GM12878 (cell line): ENCODE results near the gene KCNJ10. TPM values are rescaled to one million over a fixed set of nuclear protein-coding genes. Genes with fewer than 3 reads are reported as not detected.

ENCODE experiments used
- ATAC-seq: fragments of 200-7000 bp; cut with Tn5 transposase; 3 replicates; pipeline ENCODE4 v1.9.1; 2020; ENCODE audit warnings: mild to moderate bottlenecking, moderate library complexity
- BruUV-seq: library from RNA; stranded (reverse); fragments of 400-500 nt; replicated peaks from 2 replicates; lab custom pipeline; 2021; lab: Mats Ljungman, UMichigan
- CTCF ChIA-PET: fragments of 300-600 bp; sonication (Branson Sonifier 250); formaldehyde crosslinking; extraction: SDS; loops from one replicate; lab custom pipeline; 2021; ENCODE audit warnings: inconsistent platforms; lab: Yijun Ruan, JAX
- POLR2A ChIA-PET: fragments of 350-600 bp; formaldehyde crosslinking; extraction: SDS; loops from one replicate; lab custom pipeline; 2021; ENCODE audit warnings: inconsistent platforms; lab: Charles Lee
- RAD21 ChIA-PET: fragments of 300-600 bp; sonication (Branson Sonifier 250); formaldehyde crosslinking; loops from one replicate; lab custom pipeline; 2023; ENCODE audit warnings: antibody characterized with exemption; ENCODE audit not compliant: unreplicated experiment; lab: Charles Lee
- SMC1A ChIA-PET: fragments of 300-600 bp; sonication (Branson Sonifier 250); formaldehyde crosslinking; loops from one replicate; lab custom pipeline; 2023; ENCODE audit not compliant: unreplicated experiment, uncharacterized antibody; lab: Charles Lee
- DNase-seq: peaks from one replicate; pipeline ENCODE4 v3.0.0-alpha.2; 2011; ENCODE audit warnings: low read depth, low spot score
- FAIRE-seq: peaks from 3 replicates; lab custom pipeline; 2011; peaks lifted over from hg19 to GRCh38; lab: Jason Lieb, UNC
- H2AFZ ChIP-seq: 2 replicates; pipeline ENCODE4 v1.6.0; 2011; ENCODE audit warnings: low read depth, low read length, control low read depth; ENCODE audit not compliant: control insufficient read depth
- H3K27ac ChIP-seq: 2 replicates; pipeline ENCODE4 v1.5.1; 2011; ENCODE audit warnings: control low read depth; ENCODE audit not compliant: control insufficient read depth, insufficient read depth
- H3K27me3 ChIP-seq, 2 experiments: replicated peaks in 1 of 2; 2 replicates each; pipeline versions ENCODE4 v1.6.0 to v1.6.1; 2011; ENCODE audit warnings: low read length in 1 of 2; ENCODE audit not compliant: control insufficient read depth in 2 of 2, insufficient read depth in 2 of 2
- H3K36me3 ChIP-seq, 2 experiments: 2 replicates each; pipeline ENCODE4 v1.5.1; 2011; ENCODE audit warnings: low read length in 1 of 2; ENCODE audit not compliant: control insufficient read depth in 2 of 2, insufficient read depth in 2 of 2
- H3K4me1 ChIP-seq: 2 replicates; pipeline ENCODE4 v1.6.1; 2011; ENCODE audit warnings: mild to moderate bottlenecking, low read length, moderate library complexity, mixed read lengths; ENCODE audit not compliant: control insufficient read depth, insufficient read depth
- H3K4me2 ChIP-seq: 2 replicates; pipeline ENCODE4 v1.6.0; 2011; ENCODE audit warnings: control low read depth; ENCODE audit not compliant: control insufficient read depth, insufficient read depth
- H3K4me3 ChIP-seq: fragments of 200-600 bp; sonication (generic); 2 replicates; pipeline ENCODE4 v1.5.1; 2016
- H3K79me2 ChIP-seq: 2 replicates; pipeline ENCODE4 v1.6.0; 2011; ENCODE audit warnings: low read length; ENCODE audit not compliant: control insufficient read depth, insufficient read depth
- H3K9ac ChIP-seq: 2 replicates; pipeline ENCODE4 v1.8.0; 2011; ENCODE audit warnings: low read length, control low read depth, mixed read lengths; ENCODE audit not compliant: control insufficient read depth, insufficient read depth
- H3K9me3 ChIP-seq: replicated peaks from 3 replicates; pipeline ENCODE4 v1.5.1; 2011; ENCODE audit warnings: mild to moderate bottlenecking, low read length; ENCODE audit not compliant: control insufficient read depth, insufficient read depth
- H4K20me1 ChIP-seq: 2 replicates; pipeline ENCODE4 v1.6.0; 2011; ENCODE audit not compliant: control insufficient read depth, insufficient read depth
- CTCF ChIP-seq, 3 experiments: IDR thresholded peaks in 2 of 3; conservative IDR thresholded peaks in 1 of 3; 2 replicates each; pipeline ENCODE4 v1.5.1; 2011; ENCODE audit warnings: low read depth in 3 of 3, low read length in 3 of 3, mild to moderate bottlenecking in 3 of 3, control low read depth in 2 of 3, moderate library complexity in 2 of 3, inconsistent platforms in 1 of 3, mixed read lengths in 1 of 3; ENCODE audit not compliant: control insufficient read depth in 2 of 3, insufficient read depth in 1 of 3; ENCODE audit errors: extremely low read depth in 1 of 3
- NR2C2 ChIP-seq: IDR thresholded peaks from 2 replicates; pipeline ENCODE4 v1.6.1; 2011; ENCODE audit warnings: borderline replicate concordance, low read depth; ENCODE audit not compliant: control insufficient read depth, insufficient read length
- RAD21 ChIP-seq: IDR thresholded peaks from 2 replicates; pipeline ENCODE4 v1.6.1; 2011; ENCODE audit warnings: mild to moderate bottlenecking, low read depth, low read length, moderate library complexity; ENCODE audit not compliant: insufficient read depth
- SMC3 ChIP-seq: IDR thresholded peaks from 2 replicates; pipeline ENCODE4 v1.6.1; 2011; ENCODE audit warnings: low read length, improper control_type of control experiment, borderline replicate concordance
- YBX1 ChIP-seq: fragments of 450-650 bp; IDR thresholded peaks from 2 replicates; pipeline ENCODE4 v1.6.1; 2016; ENCODE audit warnings: antibody characterized with exemption
- WGBS: methylation state at CpG from one replicate; pipeline ENCODE4 v1.1.6; 2016; ENCODE audit warnings: low lambda C conversion rate; ENCODE audit not compliant: insufficient replicate concordance, insufficient coverage; ENCODE audit errors: missing lambda C conversion rate; 5-methylcytosine and 5-hydroxymethylcytosine counted together
- in situ Hi-C: fragments of 300-500 bp; cut with MboI; formaldehyde crosslinking; loops from 9 replicates; pipeline ENCODE4 v1.14.3; 2018; ENCODE audit warnings: mixed read lengths
- intact Hi-C: fragments of 100-400 bp; cut with micrococcal nuclease; formaldehyde crosslinking; loops from one replicate; pipeline ENCODE4 v1.14.2; 2022; ENCODE audit not compliant: unreplicated experiment
- polyA plus RNA-seq, 11 experiments: library from polyadenylated mRNA; depleted of rRNA in 4 of 11; unstranded in 6 of 11; stranded (reverse) in 5 of 11; fragments of >200 nt; fragmentation: Nextera tagmentation in 4 of 11; fragmentation: Illumina TruSeq in 1 of 11; extraction: Ambion mirVana in 4 of 11; extraction: Trizol in 1 of 11; gene quantifications; 1 replicate in 1 of 11; 2 replicates in 10 of 11; pipeline versions ENCODE4 v1.2.1 to v1.2.3, GENCODE V29; 2011 to 2016; ENCODE audit warnings: inconsistent platforms in 2 of 11, missing spikeins in 2 of 11, low read depth in 1 of 11
- total RNA-seq, 4 experiments: library from RNA; depleted of rRNA in 3 of 4; stranded (reverse); fragments of >200 nt in 3 of 4; fragmentation: Illumina TruSeq in 1 of 4; extraction: Trizol in 1 of 4; gene quantifications; 2 replicates each; pipeline versions ENCODE4 v1.2.1 to v1.2.3, GENCODE V29; 2013 to 2021

The KCNJ10 gene
- total and polyA plus RNA-seq, 10 of the 15 experiments (the other 5 are each of a cell fraction or from before 2014, with no cell fraction given): 0.01 to 0.29 (median 0.09) TPM; not detected in 2

- ChIA-PET POLR2A (interaction anchor here (0.5 to 1.3 kb wide), 3 partner anchors 32 to 163 kb away, joined by 3 to 7 read pairs (median 5); no protein-coding TSS in a partner anchor), CTCF (interaction anchor here (0.7 to 49.8 kb wide), 31 partner anchors 6 to 317 kb away, joined by 3 to 1035 read pairs (median 5); partner anchors contain the start of genes IGSF8, KCNJ10, KCNJ9 and PIGM), SMC1A (interaction anchor here (0.9 to 8.9 kb wide), 16 partner anchors 10 to 140 kb away, joined by 3 to 89 read pairs (median 4); no protein-coding TSS in a partner anchor), RAD21 (interaction anchor here (0.7 to 4.9 kb wide), 15 partner anchors 8 to 946 kb away, joined by 3 to 50 read pairs (median 3); partner anchors contain the start of genes KCNJ10 and PIGM)
- DNase-seq (no peak), FAIRE-seq (no peak), ATAC-seq (peak; percentile 96)
- H3K4me2 ChIP-seq: no peak overlapping the region
- no peaks in the 10 kb centered on the region for H4K20me1 ChIP-seq
- peaks cover 0 to 2% of the 10 kb centered on the region in 2 experiments; a peak in 3 of 4 replicates for H3K27me3 ChIP-seq
- intact Hi-C loops (no loop called here), in situ Hi-C loops (no loop called here)
- H3K79me2 ChIP-seq: no peaks in the 10 kb centered on the region
- H3K9me3 ChIP-seq: no peaks in the 10 kb centered on the region
- TF ChIP-seq CTCF (IDR thresholded peaks at IDR 0.05 in 2 of 3, conservative IDR thresholded peaks at IDR 0.05 in 1 of 3; ENCODE audit: control insufficient read depth in 2 of 3, extremely low read depth in 1 of 3, insufficient read depth in 1 of 3, low read depth in 3 of 3, low read length in 3 of 3) (peak; percentile 78 to 97 (median 92)), RAD21 (peak; percentile 78), NR2C2 (no peak), YBX1 (no peak), SMC3 (peak; percentile 63; the same call in 1 of the 2 replicates)
- H3K36me3 ChIP-seq: no peaks in the 10 kb centered on the region
- no TSS peak for BruUV-seq
- H3K4me3 ChIP-seq: no peak overlapping the region
- 8% methylated on average over 8 of the region's 8 CpGs for WGBS
- no peak overlapping the region for H2AFZ ChIP-seq
- H3K4me1 ChIP-seq: no peaks in the 10 kb centered on the region; the same call in 1 of the 2 replicates
- no peak overlapping the region for H3K9ac ChIP-seq
- no peak overlapping the region for H3K27ac ChIP-seq
These were observed 8.7 kb upstream of the KCNJ10 start for GRCh38 chr1:160078512-160079195.
